Right atrium auricular region (tissue), 2 donors: Measurements from ENCODE around the gene CENPM. TPM values are rescaled to one million over a fixed set of nuclear protein-coding genes. Genes with fewer than 3 reads are reported as not detected.

Source experiments
- DNase-seq: peaks from one replicate; pipeline ENCODE4 v3.0.0-alpha.2; 2019; ENCODE audit warnings: low spot score
- H3K27ac ChIP-seq, 2 donors: fragments of 200-600 bp; sonication (generic); 1 replicate in 1 of 2; 2 replicates in 1 of 2; pipeline ENCODE4 v1.5.1; 2016 to 2019
- H3K27me3 ChIP-seq, 2 donors: fragments of 200-600 bp; sonication (generic); one replicate each; pipeline versions ENCODE4 v1.5.1 to v1.6.0; 2017 to 2019
- H3K36me3 ChIP-seq: fragments of 200-600 bp; sonication (generic); one replicate; pipeline ENCODE4 v1.5.1; 2016
- H3K4me1 ChIP-seq, 2 donors: fragments of 200-600 bp; sonication (generic); one replicate each; pipeline versions ENCODE4 v1.5.1 to v1.6.0; 2017 to 2019
- H3K4me3 ChIP-seq, 2 donors: fragments of 200-600 bp; sonication (generic); 1 replicate in 1 of 2; 2 replicates in 1 of 2; pipeline ENCODE4 v1.5.1; 2017 to 2019; ENCODE audit warnings: mild to moderate bottlenecking in 1 of 2, moderate library complexity in 1 of 2
- H3K9me3 ChIP-seq, 2 donors: fragments of 200-600 bp; sonication (generic); one replicate each; pipeline ENCODE4 v1.5.1; 2019
- CTCF ChIP-seq, 2 donors: fragments of 200-600 bp; sonication (generic); IDR thresholded peaks; one replicate each; pipeline ENCODE4 v1.5.1; 2019; ENCODE audit warnings: antibody characterized with exemption in 2 of 2
- total RNA-seq, 2 donors: library from RNA; depleted of rRNA; stranded (reverse); fragments of >200 nt; gene quantifications; one replicate each; pipeline ENCODE4 v1.1.0, GENCODE V29; 2016

The CENPM gene
- total RNA-seq, 2 donors from 2014 or later: not detected

- DNase-seq: no peak
- Histone ChIP-seq H3K4me3 (peak overlapping the region; percentile 35 to 61), H3K4me1 (peaks cover 0 to 39% of the 10 kb centered on the region in 2 donors), H3K36me3 (no peaks in the 10 kb centered on the region), H3K9me3 (no peaks in the 10 kb centered on the region), H3K27ac (peak overlapping the region in 1 of 2 donors; percentile 59), H3K27me3 (peaks cover 8 to 21% of the 10 kb centered on the region in 2 donors)
- TF ChIP-seq CTCF (IDR thresholded peaks at IDR 0.05): peak in 1 of 2 donors; percentile 7
Observed at GRCh38 chr22:41919357-41920224, 27.4 kb downstream of the CENPM start.

DNA sequence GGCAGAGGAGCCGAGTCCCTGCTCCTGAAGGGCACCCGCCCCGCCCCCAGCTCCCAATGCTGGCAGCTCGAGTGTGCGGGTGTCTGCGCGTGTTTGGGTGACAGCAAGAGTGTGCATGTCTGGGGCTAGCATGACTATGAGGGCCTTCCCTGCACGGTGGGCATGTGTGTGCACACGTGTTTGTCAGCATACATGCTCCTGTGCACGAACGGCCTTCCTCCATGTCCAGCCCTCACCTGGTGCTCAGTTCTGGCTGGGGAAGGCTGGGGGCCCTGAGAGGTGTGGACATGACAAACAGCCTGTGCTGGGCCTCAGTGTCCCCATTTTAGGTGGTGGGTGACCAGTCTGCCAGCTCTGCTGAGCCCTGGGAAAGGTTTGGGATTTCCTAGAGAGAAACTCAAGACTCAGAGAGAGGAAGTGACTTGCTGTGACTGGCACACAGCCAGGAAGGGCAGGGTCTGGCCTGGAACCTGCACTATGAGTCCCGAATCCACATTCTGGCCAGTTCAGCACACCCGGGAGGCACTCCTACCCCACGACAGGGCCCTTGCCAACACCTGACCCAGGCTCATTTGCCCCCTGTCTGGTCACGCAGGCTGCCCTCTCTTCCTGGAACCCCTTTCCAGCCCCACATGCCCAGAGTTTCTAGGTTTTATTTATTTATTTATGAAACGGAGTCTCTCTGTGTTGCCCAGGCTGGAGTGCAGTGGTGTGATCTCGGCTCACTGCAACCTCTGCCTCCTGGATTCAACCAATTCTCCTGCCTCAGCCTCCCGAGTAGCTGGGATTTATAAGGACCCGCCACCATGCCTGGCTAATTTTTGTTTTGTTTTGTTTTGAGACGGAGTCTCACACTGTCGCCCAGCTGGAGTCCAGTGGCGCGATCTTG, 28.8 kb downstream of the CENPM start:
- peaks cover 8 to 33% of the 10 kb centered on the region in 2 donors for H3K27me3 ChIP-seq
- H3K27ac ChIP-seq: no peak overlapping the region
- TF ChIP-seq CTCF (IDR thresholded peaks at IDR 0.05): no peak
- no peak overlapping the region for H3K4me3 ChIP-seq
- no peaks in the 10 kb centered on the region for H3K36me3 ChIP-seq
- no peak for DNase-seq
- H3K9me3 ChIP-seq: no peaks in the 10 kb centered on the region
- peaks cover 0 to 46% of the 10 kb centered on the region in 2 donors for H3K4me1 ChIP-seq

GRCh38 chr22:41917375-41917902, 29.5 kb downstream of the CENPM start:
- DNase-seq: no peak
- peaks cover 0 to 46% of the 10 kb centered on the region in 2 donors for H3K4me1 ChIP-seq
- no peaks in the 10 kb centered on the region for H3K9me3 ChIP-seq
- no peaks in the 10 kb centered on the region for H3K36me3 ChIP-seq
- H3K27ac ChIP-seq: no peak overlapping the region
- H3K4me3 ChIP-seq: no peak overlapping the region
- TF ChIP-seq CTCF (IDR thresholded peaks at IDR 0.05): no peak
- peaks cover 12 to 40% of the 10 kb centered on the region in 2 donors for H3K27me3 ChIP-seq

GRCh38 chr22:41916745-41917358, 30.1 kb downstream of the CENPM start:
- H3K27me3 ChIP-seq: peaks cover 12 to 42% of the 10 kb centered on the region in 2 donors
- H3K36me3 ChIP-seq: no peaks in the 10 kb centered on the region
- H3K27ac ChIP-seq: no peak overlapping the region
- no peaks in the 10 kb centered on the region for H3K9me3 ChIP-seq
- peaks cover 0 to 46% of the 10 kb centered on the region in 2 donors for H3K4me1 ChIP-seq
- no peak for TF ChIP-seq CTCF (IDR thresholded peaks at IDR 0.05)
- no peak for DNase-seq
- H3K4me3 ChIP-seq: no peak overlapping the region

DNA sequence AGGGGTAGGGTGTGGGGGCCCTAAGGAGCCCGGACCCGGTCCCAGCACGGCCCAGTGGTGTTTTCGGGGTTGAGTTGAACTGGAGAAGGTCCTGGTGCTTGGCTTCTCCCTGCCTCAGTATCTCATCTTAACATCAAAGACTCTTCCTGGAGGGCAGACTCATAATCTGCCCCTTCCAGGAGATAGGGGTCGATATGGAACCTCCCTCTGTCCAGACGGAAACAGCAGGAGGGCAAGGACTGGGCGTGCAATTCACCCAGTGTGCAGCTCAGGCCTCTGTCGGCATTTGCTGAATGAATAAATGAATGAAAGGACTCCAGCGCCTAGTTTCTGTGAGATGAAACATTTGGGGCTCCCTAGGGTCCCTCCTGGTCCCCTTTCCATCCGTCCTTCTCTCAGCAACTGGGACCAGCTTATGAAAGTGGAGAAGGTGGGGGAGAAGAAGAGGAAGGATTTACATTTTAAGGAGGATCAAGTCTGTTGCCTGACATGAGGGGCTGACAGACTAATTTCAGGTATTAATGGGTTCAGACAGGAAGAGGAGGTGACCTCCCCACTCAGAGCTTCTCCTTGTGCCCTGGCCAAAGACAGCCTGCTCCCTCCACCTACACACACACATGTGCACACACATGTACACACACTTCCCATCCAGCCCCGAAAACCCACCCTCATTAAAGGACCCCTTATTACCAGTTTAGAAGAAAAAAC, 31.0 kb downstream of the CENPM start:
- no peak overlapping the region for H3K27ac ChIP-seq
- TF ChIP-seq CTCF (IDR thresholded peaks at IDR 0.05): no peak
- H3K9me3 ChIP-seq: no peaks in the 10 kb centered on the region
- H3K27me3 ChIP-seq: peaks cover 12 to 49% of the 10 kb centered on the region in 2 donors
- no peaks in the 10 kb centered on the region for H3K36me3 ChIP-seq
- no peak overlapping the region for H3K4me3 ChIP-seq
- no peak for DNase-seq
- peaks cover 0 to 52% of the 10 kb centered on the region in 2 donors for H3K4me1 ChIP-seq
